SJSA1 (cell line): ENCODE data around the gene CERKL. TPM values are rescaled to one million over a fixed set of nuclear protein-coding genes. Genes with fewer than 3 reads are reported as not detected.

ENCODE experiments used
- DNase-seq, 2 experiments: peaks; one replicate each; pipeline ENCODE4 v3.0.0-alpha.2; 2015 to 2020; ENCODE audit warnings: low spot score in 2 of 2, low read depth in 1 of 2
- H3K27ac ChIP-seq: fragments of 250-450 bp; sonication (Bioruptor Pico); 2 replicates; pipeline ENCODE4 v1.5.1; 2020; ENCODE audit warnings: mild to moderate bottlenecking, moderate library complexity
- H3K27me3 ChIP-seq: fragments of 250-450 bp; sonication (Bioruptor Pico); replicated peaks from 2 replicates; pipeline ENCODE4 v1.5.1; 2020; ENCODE audit warnings: mild to moderate bottlenecking, moderate library complexity
- H3K36me3 ChIP-seq: fragments of 250-450 bp; sonication (Bioruptor Pico); 2 replicates; pipeline ENCODE4 v1.5.1; 2020; ENCODE audit warnings: mild to moderate bottlenecking
- H3K4me1 ChIP-seq: fragments of 250-450 bp; sonication (Bioruptor Pico); replicated peaks from 2 replicates; pipeline ENCODE4 v1.6.1; 2021; ENCODE audit warnings: mild to moderate bottlenecking
- H3K4me3 ChIP-seq: fragments of 250-450 bp; sonication (Bioruptor Pico); 2 replicates; pipeline ENCODE4 v1.5.1; 2020; ENCODE audit warnings: mild to moderate bottlenecking
- H3K9me3 ChIP-seq: fragments of 250-450 bp; sonication (Bioruptor Pico); replicated peaks from 2 replicates; pipeline ENCODE4 v1.5.1; 2020; ENCODE audit warnings: mild to moderate bottlenecking
- total RNA-seq: library from RNA; depleted of rRNA; stranded (reverse); fragments of >200 nt; shearing (Covaris generic); gene quantifications from 2 replicates; pipeline ENCODE4 v1.2.3, GENCODE V29; 2014; rRNA removed

Gene CERKL
- total RNA-seq, 1 experiment from 2014 or later: 0.11 TPM

DNA sequence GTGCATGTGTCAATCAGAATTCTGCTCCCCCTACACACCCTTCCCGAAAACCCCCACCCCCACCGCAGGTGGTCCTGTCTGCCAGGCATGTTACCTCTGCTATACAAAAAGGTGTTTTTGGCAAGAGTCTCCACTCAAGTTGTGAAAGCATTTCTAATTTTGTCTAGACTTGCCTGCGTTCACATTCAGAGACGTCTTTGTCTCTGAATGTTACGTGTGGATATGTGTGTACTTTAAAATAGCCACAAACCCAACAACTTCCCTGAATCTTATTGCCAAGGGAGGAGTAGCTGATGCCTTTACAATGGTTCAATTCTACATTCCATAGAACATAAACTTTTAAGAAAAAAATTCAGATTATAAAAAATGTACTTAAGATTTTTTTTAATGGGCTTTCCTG lies 133.1 kb downstream of the CERKL start:
- no peak for DNase-seq
- H3K27me3 ChIP-seq: no peaks in the 10 kb centered on the region
- H3K27ac ChIP-seq: no peak overlapping the region
- H3K36me3 ChIP-seq: 0 out of 2 replicates have a peak, but pooled peaks cover 2% of the 10 kb centered on the region
- H3K9me3 ChIP-seq: no peaks in the 10 kb centered on the region
- H3K4me1 ChIP-seq: no peaks in the 10 kb centered on the region
- no peak overlapping the region for H3K4me3 ChIP-seq

DNA sequence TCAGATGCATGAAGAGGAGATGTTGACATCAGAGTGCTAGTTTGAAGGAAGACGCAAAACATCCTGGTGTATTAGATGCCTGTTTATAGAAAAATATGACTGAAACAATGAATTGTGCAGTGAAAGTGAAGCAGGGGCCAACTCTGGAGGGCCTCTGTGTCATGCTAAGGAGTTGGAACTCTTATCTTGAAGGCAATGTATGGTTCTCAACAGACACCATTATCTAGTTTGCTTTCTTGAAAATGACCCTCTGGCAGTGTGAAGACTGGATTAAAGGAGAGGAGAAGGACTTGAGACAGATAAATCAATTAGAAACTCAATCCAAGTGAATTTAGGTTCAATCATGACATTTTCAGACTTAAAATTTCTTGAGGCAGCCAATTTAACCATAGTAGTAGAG lies 136.7 kb downstream of the CERKL start:
- Histone ChIP-seq H3K4me3 (no peak overlapping the region), H3K36me3 (0 out of 2 replicates have a peak, but pooled peaks cover 2% of the 10 kb centered on the region), H3K27ac (no peak overlapping the region), H3K9me3 (no peaks in the 10 kb centered on the region), H3K4me1 (no peaks in the 10 kb centered on the region), H3K27me3 (no peaks in the 10 kb centered on the region)
- DNase-seq: no peak

DNA sequence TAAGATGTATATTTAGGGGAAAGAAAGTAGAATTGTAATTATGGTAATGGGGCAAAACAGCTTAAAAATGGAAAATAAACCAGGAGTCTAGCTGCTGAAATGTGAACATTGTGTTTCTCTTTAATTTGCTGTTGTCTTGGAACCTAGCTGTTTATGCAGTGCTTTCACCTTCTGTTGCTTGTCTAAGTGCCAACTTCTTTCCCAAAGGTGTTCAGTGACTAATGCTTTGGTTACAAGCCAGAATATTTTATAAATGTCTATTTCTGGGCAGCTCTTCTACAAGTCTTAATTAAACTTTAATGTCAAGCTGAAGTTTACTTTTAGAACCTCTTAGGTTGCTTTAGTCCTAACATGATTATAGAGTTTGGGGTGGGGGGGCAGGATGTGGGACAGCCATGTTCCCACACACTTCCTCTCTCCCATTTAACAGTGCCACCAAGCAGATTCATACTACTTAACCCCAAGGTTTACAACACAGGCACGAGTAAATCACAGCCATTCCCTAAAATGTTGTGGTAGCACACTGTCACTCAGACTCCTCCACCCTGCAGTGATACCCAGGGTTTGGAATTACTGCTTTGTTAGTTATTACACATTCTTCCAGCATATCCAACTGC lies 139.1 kb downstream of the CERKL start:
- Histone ChIP-seq H3K4me1 (no peaks in the 10 kb centered on the region), H3K36me3 (peaks cover 19% of the 10 kb centered on the region), H3K4me3 (no peak overlapping the region), H3K27ac (no peak overlapping the region), H3K9me3 (no peaks in the 10 kb centered on the region), H3K27me3 (no peaks in the 10 kb centered on the region)
- DNase-seq: no peak

GRCh38 chr2:181516992-181517391 lies 139.9 kb downstream of the CERKL start:
- Histone ChIP-seq H3K36me3 (peaks cover 21% of the 10 kb centered on the region), H3K27ac (no peak overlapping the region), H3K9me3 (no peaks in the 10 kb centered on the region), H3K27me3 (no peaks in the 10 kb centered on the region), H3K4me3 (no peak overlapping the region), H3K4me1 (no peaks in the 10 kb centered on the region)
- DNase-seq: no peak

DNA sequence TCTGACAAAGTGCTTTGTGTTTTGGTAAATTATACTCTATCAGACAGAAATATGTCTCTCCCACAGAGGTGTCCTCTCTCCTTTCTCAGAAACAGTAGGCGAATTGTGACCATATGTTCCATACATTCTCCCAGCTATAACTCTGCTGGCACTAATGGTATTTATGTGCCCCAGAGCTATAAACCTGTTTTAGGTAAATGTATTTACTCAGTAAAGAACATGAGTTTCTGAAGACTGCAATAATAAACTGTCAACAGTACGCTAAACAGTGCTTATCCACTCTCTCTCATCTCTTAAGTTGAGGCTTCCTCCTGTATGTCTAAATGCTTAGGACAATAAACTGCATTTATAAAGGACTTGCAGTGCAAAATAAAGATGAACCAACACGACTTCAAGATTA lies 141.2 kb downstream of the CERKL start:
- H3K9me3 ChIP-seq: no peaks in the 10 kb centered on the region
- no peak overlapping the region for H3K4me3 ChIP-seq
- H3K27ac ChIP-seq: no peak overlapping the region
- peaks cover 26% of the 10 kb centered on the region for H3K36me3 ChIP-seq
- no peaks in the 10 kb centered on the region for H3K4me1 ChIP-seq
- no peaks in the 10 kb centered on the region for H3K27me3 ChIP-seq
- no peak for DNase-seq

- Histone ChIP-seq H3K9me3 (no peaks in the 10 kb centered on the region), H3K4me1 (no peaks in the 10 kb centered on the region), H3K36me3 (peaks cover 32% of the 10 kb centered on the region), H3K27ac (no peak overlapping the region), H3K27me3 (no peaks in the 10 kb centered on the region), H3K4me3 (no peak overlapping the region)
- no peak for DNase-seq
These were observed 156.7 kb downstream of the CERKL start for GRCh38 chr2:181500201-181500600.

GRCh38 chr2:181499231-181499630 lies 157.7 kb downstream of the CERKL start:
- Histone ChIP-seq H3K4me3 (no peak overlapping the region), H3K27ac (no peak overlapping the region), H3K36me3 (peaks cover 36% of the 10 kb centered on the region), H3K4me1 (no peaks in the 10 kb centered on the region), H3K9me3 (no peaks in the 10 kb centered on the region), H3K27me3 (no peaks in the 10 kb centered on the region)
- DNase-seq: no peak

Other genes starting within 250 kb of the CERKL start
- gene ITGA4, start 199.7 kb downstream of the CERKL start, total RNA-seq: 69.9 and 80.0 TPM in 2 replicates
- gene NEUROD1, start 23.4 kb upstream of the CERKL start, total RNA-seq: not detected in 2 replicates
- gene ITPRID2, start 234.6 kb upstream of the CERKL start, total RNA-seq: 89.4 and 109 TPM in 2 replicates